ENCODE data around the gene DNAH14.

- no peak for TF ChIP-seq CTCF (IDR thresholded peaks at IDR 0.05; ENCODE audit: low read length)
- TF ChIP-seq EZH2 (optimal IDR thresholded peaks at IDR 0.05; ENCODE audit: low read depth, low read length), result no peak
- TF ChIP-seq EZH2phosphoT487 (IDR thresholded peaks at IDR 0.05; ENCODE audit: low read length), result no peak
Measured at GRCh38 chr1:225253173-225253572, 323.7 kb downstream of the DNAH14 start.

All from MM.1S (cell line).